ENCODE results near the gene BDKRB2. TPM values are rescaled to one million over a fixed set of nuclear protein-coding genes. Genes with fewer than 3 reads are reported as not detected.

Gene BDKRB2
- total RNA-seq, 1 donor from 2014 or later, result 0.70 TPM

- H3K4me3 ChIP-seq (ENCODE audit: insufficient read depth, low read depth, low read length), result no peak overlapping the region
- TF ChIP-seq, protein P1, sequence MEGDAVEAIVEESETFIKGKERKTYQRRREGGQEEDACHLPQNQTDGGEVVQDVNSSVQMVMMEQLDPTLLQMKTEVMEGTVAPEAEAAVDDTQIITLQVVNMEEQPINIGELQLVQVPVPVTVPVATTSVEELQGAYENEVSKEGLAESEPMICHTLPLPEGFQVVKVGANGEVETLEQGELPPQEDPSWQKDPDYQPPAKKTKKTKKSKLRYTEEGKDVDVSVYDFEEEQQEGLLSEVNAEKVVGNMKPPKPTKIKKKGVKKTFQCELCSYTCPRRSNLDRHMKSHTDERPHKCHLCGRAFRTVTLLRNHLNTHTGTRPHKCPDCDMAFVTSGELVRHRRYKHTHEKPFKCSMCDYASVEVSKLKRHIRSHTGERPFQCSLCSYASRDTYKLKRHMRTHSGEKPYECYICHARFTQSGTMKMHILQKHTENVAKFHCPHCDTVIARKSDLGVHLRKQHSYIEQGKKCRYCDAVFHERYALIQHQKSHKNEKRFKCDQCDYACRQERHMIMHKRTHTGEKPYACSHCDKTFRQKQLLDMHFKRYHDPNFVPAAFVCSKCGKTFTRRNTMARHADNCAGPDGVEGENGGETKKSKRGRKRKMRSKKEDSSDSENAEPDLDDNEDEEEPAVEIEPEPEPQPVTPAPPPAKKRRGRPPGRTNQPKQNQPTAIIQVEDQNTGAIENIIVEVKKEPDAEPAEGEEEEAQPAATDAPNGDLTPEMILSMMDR (IDR thresholded peaks at IDR 0.05; ENCODE audit: insufficient read depth, low read depth, low read length), result no peak
- TF ChIP-seq EZH2 (IDR thresholded peaks at IDR 0.05; ENCODE audit: insufficient read depth, low read length), result no peak
- H3K9me3 ChIP-seq (ENCODE audit: insufficient read depth, low read depth, low read length), result peaks cover 10% of the 10 kb centered on the region
- Mint-ChIP-seq H3K4me1 (ENCODE audit: low read depth, unreplicated experiment) (peaks cover 9% of the 10 kb centered on the region), H3K36me3 (ENCODE audit: low read depth, unreplicated experiment) (peaks cover 5% of the 10 kb centered on the region), H3K9me3 (ENCODE audit: unreplicated experiment) (peaks cover 23% of the 10 kb centered on the region), H3K27me3 (ENCODE audit: low read depth, unreplicated experiment) (peaks cover 18% of the 10 kb centered on the region), H3K27ac (ENCODE audit: unreplicated experiment) (no peak overlapping the region), H3K4me3 (ENCODE audit: unreplicated experiment) (no peak overlapping the region)
- H3K79me2 ChIP-seq (ENCODE audit: insufficient read depth, low read length), result no peaks in the 10 kb centered on the region
- H3K4me2 ChIP-seq (ENCODE audit: low read length), result no peak overlapping the region
- no peak overlapping the region for H2AFZ ChIP-seq (ENCODE audit: low read depth, low read length)
- H3K27me3 ChIP-seq (ENCODE audit: insufficient read depth, low read length), result no peaks in the 10 kb centered on the region
- H3K27ac ChIP-seq (ENCODE audit: low read depth, low read length), result no peak overlapping the region
- no peaks in the 10 kb centered on the region for H3K36me3 ChIP-seq (ENCODE audit: insufficient read depth, low read length)
- no peak for FAIRE-seq
- H3K4me1 ChIP-seq (ENCODE audit: insufficient read depth, low read length), result peaks cover 10% of the 10 kb centered on the region
- H4K20me1 ChIP-seq (ENCODE audit: insufficient read depth, low read length), result no peaks in the 10 kb centered on the region
- no peak overlapping the region for H3K9ac ChIP-seq (ENCODE audit: low read length)
- DNase-seq (ENCODE audit: low read depth), result no peak
Observed at GRCh38 chr14:96208739-96209138, 4.1 kb downstream of the BDKRB2 start.

DNA sequence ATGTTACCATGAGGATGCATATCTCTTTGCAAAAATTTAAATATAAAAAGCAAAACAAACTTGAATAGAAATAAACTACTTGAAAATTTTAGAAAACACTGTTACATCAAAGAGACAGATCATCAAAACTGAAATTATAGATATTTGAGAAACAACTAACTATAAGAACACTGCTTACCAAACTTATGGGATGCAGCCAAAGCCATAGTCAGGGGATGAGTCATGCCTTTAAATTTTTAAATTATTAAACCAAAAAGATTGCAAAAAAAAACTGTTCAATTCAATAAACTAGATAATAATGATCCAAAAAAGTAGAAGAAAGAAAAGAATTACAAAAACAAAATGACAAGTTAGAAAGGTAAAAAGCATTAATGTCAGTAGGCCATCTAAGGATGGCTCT is 7.5 kb downstream of the BDKRB2 start:
- no peak overlapping the region for H3K27ac Mint-ChIP-seq (ENCODE audit: unreplicated experiment)
- Histone ChIP-seq H3K79me2 (ENCODE audit: insufficient read depth, low read length) (no peaks in the 10 kb centered on the region), H3K4me1 (ENCODE audit: insufficient read depth, low read length) (no peaks in the 10 kb centered on the region), H3K27ac (ENCODE audit: low read depth, low read length) (no peak overlapping the region), H4K20me1 (ENCODE audit: insufficient read depth, low read length) (no peaks in the 10 kb centered on the region), H3K9me3 (ENCODE audit: insufficient read depth, low read depth, low read length) (peaks cover 10% of the 10 kb centered on the region), H3K4me3 (ENCODE audit: insufficient read depth, low read depth, low read length) (no peak overlapping the region), H3K36me3 (ENCODE audit: insufficient read depth, low read length) (no peaks in the 10 kb centered on the region), H3K9ac (ENCODE audit: low read length) (no peak overlapping the region), H3K4me2 (ENCODE audit: low read length) (no peak overlapping the region), H3K27me3 (ENCODE audit: insufficient read depth, low read length) (no peaks in the 10 kb centered on the region), H2AFZ (ENCODE audit: low read depth, low read length) (no peak overlapping the region)
- H3K4me3 Mint-ChIP-seq (ENCODE audit: unreplicated experiment), result no peak overlapping the region
- peaks cover 24% of the 10 kb centered on the region for H3K27me3 Mint-ChIP-seq (ENCODE audit: low read depth, unreplicated experiment)
- H3K4me1 Mint-ChIP-seq (ENCODE audit: low read depth, unreplicated experiment), result no peaks in the 10 kb centered on the region
- FAIRE-seq, result no peak
- peaks cover 5% of the 10 kb centered on the region for H3K36me3 Mint-ChIP-seq (ENCODE audit: low read depth, unreplicated experiment)
- H3K9me3 Mint-ChIP-seq (ENCODE audit: unreplicated experiment), result peaks cover 23% of the 10 kb centered on the region
- no peak for DNase-seq (ENCODE audit: low read depth)
- no peak for TF ChIP-seq EZH2 (IDR thresholded peaks at IDR 0.05; ENCODE audit: insufficient read depth, low read length)
- TF ChIP-seq, protein P1 (IDR thresholded peaks at IDR 0.05; ENCODE audit: insufficient read depth, low read depth, low read length), result no peak

- Histone ChIP-seq H3K4me1 (ENCODE audit: insufficient read depth, low read length) (no peaks in the 10 kb centered on the region), H3K9me3 (ENCODE audit: insufficient read depth, low read depth, low read length) (peaks cover 10% of the 10 kb centered on the region), H3K27me3 (ENCODE audit: insufficient read depth, low read length) (no peaks in the 10 kb centered on the region), H4K20me1 (ENCODE audit: insufficient read depth, low read length) (no peaks in the 10 kb centered on the region), H3K4me3 (ENCODE audit: insufficient read depth, low read depth, low read length) (no peak overlapping the region), H3K9ac (ENCODE audit: low read length) (no peak overlapping the region), H3K4me2 (ENCODE audit: low read length) (no peak overlapping the region), H3K79me2 (ENCODE audit: insufficient read depth, low read length) (no peaks in the 10 kb centered on the region), H2AFZ (ENCODE audit: low read depth, low read length) (no peak overlapping the region), H3K36me3 (ENCODE audit: insufficient read depth, low read length) (no peaks in the 10 kb centered on the region), H3K27ac (ENCODE audit: low read depth, low read length) (no peak overlapping the region)
- peaks cover 26% of the 10 kb centered on the region for H3K27me3 Mint-ChIP-seq (ENCODE audit: low read depth, unreplicated experiment)
- peaks cover 5% of the 10 kb centered on the region for H3K36me3 Mint-ChIP-seq (ENCODE audit: low read depth, unreplicated experiment)
- H3K4me3 Mint-ChIP-seq (ENCODE audit: unreplicated experiment), result no peak overlapping the region
- peaks cover 23% of the 10 kb centered on the region for H3K9me3 Mint-ChIP-seq (ENCODE audit: unreplicated experiment)
- TF ChIP-seq, protein P1 (IDR thresholded peaks at IDR 0.05; ENCODE audit: insufficient read depth, low read depth, low read length), result no peak
- no peak for TF ChIP-seq EZH2 (IDR thresholded peaks at IDR 0.05; ENCODE audit: insufficient read depth, low read length)
- DNase-seq (ENCODE audit: low read depth), result no peak
- no peak for FAIRE-seq
- no peaks in the 10 kb centered on the region for H3K4me1 Mint-ChIP-seq (ENCODE audit: low read depth, unreplicated experiment)
- no peak overlapping the region for H3K27ac Mint-ChIP-seq (ENCODE audit: unreplicated experiment)
Observed at GRCh38 chr14:96212896-96213295, 8.3 kb downstream of the BDKRB2 start.

Measured in astrocyte (in vitro differentiated cells and primary cell).